ENCODE data around the gene CD74.

GRCh38 chr5:150368526-150368925, 44.2 kb downstream of the CD74 start:
- TF ChIP-seq CTCF (IDR thresholded peaks at IDR 0.05; ENCODE audit: poor library complexity, severe bottlenecking) (no peak), POLR2AphosphoS5 (IDR thresholded peaks at IDR 0.05) (no peak), SMC3 (conservative IDR thresholded peaks at IDR 0.05; ENCODE audit: poor library complexity) (no peak), EZH2 (IDR thresholded peaks at IDR 0.05; ENCODE audit: borderline replicate concordance, insufficient read depth, low read length, poor library complexity, severe bottlenecking) (no peak), TAF1 (IDR thresholded peaks at IDR 0.05; ENCODE audit: low read depth) (no peak), EP300 (conservative IDR thresholded peaks at IDR 0.05; ENCODE audit: poor library complexity, severe bottlenecking) (no peak), RAD21 (conservative IDR thresholded peaks at IDR 0.05) (no peak)

Data from neural cell (in vitro differentiated cells).